SW480 (cell line): ENCODE measurements around the gene PDCD2L.
"Not testable (repeated sequence)": the region's sequence is repeated elsewhere in the genome, so short reads cannot be mapped to it uniquely, and the experiment has no call there.

Experiments used
- DNase-seq: peaks from one replicate; pipeline ENCODE4 v3.0.0-alpha.2; 2016; ENCODE audit warnings: low spot score

The PDCD2L gene

GRCh38 chr19:34416021-34416545 lies 11.9 kb downstream of the PDCD2L start:
- DNase-seq, result no peak

- no peak for DNase-seq
Measured at GRCh38 chr19:34418300-34418699, 14.1 kb downstream of the PDCD2L start.

GRCh38 chr19:34426096-34426661 lies 22.0 kb downstream of the PDCD2L start:
- DNase-seq, result no peak

- peak; percentile 44 for DNase-seq
Measured at GRCh38 chr19:34428549-34429285, 24.5 kb downstream of the PDCD2L start.

- DNase-seq, result no peak
Measured at GRCh38 chr19:34429553-34429952, 25.4 kb downstream of the PDCD2L start.

- DNase-seq, result peak; percentile 67
Measured at GRCh38 chr19:34430738-34431625, 26.8 kb downstream of the PDCD2L start.

GRCh38 chr19:34431681-34432402 lies 27.6 kb downstream of the PDCD2L start:
- no peak for DNase-seq

GRCh38 chr19:34432797-34433196 lies 28.6 kb downstream of the PDCD2L start:
- no peak for DNase-seq

- no peak for DNase-seq
Measured at GRCh38 chr19:34436716-34437115, 32.5 kb downstream of the PDCD2L start.

- no peak for DNase-seq
Measured at GRCh38 chr19:34448191-34448590, 44.0 kb downstream of the PDCD2L start.

GRCh38 chr19:34452723-34453122 lies 48.5 kb downstream of the PDCD2L start:
- DNase-seq, result no peak

GRCh38 chr19:34454091-34454490 lies 49.9 kb downstream of the PDCD2L start:
- DNase-seq, result no peak

GRCh38 chr19:34454685-34455084 lies 50.5 kb downstream of the PDCD2L start:
- DNase-seq, result no peak

GRCh38 chr19:34455783-34456480 lies 51.7 kb downstream of the PDCD2L start:
- not testable (repeated sequence) for DNase-seq

GRCh38 chr19:34457446-34457845 lies 53.2 kb downstream of the PDCD2L start:
- no peak for DNase-seq

GRCh38 chr19:34458677-34459076 lies 54.5 kb downstream of the PDCD2L start:
- DNase-seq, result no peak

GRCh38 chr19:34459614-34460013 lies 55.4 kb downstream of the PDCD2L start:
- no peak for DNase-seq

GRCh38 chr19:34461375-34462100 lies 57.3 kb downstream of the PDCD2L start:
- no peak for DNase-seq

GRCh38 chr19:34464785-34465184 lies 60.6 kb downstream of the PDCD2L start:
- DNase-seq, result not testable (repeated sequence)

- DNase-seq, result no peak
Measured at GRCh38 chr19:34468409-34468808, 64.2 kb downstream of the PDCD2L start.

- not testable (repeated sequence) for DNase-seq
Measured at GRCh38 chr19:34469026-34469425, 64.8 kb downstream of the PDCD2L start.
